ENCODE data around the gene DAPK1.
A peak's percentile ranks its signal among the peaks of the same experiment; 100 is the strongest.
"Not testable (repeated sequence)": the region's sequence is repeated elsewhere in the genome, so short reads cannot be mapped to it uniquely, and the experiment has no call there.

The DAPK1 gene

DNA sequence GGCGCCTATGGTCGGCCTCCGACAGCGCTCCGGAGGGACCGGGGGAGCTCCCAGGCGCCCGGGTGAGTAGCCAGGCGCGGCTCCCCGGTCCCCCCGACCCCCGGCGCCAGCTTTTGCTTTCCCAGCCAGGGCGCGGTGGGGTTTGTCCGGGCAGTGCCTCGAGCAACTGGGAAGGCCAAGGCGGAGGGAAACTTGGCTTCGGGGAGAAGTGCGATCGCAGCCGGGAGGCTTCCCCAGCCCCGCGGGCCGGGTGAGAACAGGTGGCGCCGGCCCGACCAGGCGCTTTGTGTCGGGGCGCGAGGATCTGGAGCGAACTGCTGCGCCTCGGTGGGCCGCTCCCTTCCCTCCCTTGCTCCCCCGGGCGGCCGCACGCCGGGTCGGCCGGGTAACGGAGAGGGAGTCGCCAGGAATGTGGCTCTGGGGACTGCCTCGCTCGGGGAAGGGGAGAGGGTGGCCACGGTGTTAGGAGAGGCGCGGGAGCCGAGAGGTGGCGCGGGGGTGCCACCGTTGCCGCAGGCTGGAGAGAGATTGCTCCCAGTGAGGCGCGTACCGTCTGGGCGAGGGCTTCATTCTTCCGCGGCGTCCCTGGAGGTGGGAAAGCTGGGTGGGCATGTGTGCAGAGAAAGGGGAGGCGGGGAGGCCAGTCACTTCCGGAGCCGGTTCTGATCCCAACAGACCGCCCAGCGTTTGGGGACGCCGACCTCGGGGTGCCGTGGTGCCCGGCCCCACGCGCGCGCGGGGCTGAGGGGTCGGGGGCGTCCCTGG is 561 bp downstream of the DAPK1 start:
- DNase-seq (ENCODE audit: low spot score): peak; percentile 70

GRCh38 chr9:87498811-87499360 is 1.2 kb downstream of the DAPK1 start:
- peak; percentile 37 for DNase-seq (ENCODE audit: low spot score)

DNA sequence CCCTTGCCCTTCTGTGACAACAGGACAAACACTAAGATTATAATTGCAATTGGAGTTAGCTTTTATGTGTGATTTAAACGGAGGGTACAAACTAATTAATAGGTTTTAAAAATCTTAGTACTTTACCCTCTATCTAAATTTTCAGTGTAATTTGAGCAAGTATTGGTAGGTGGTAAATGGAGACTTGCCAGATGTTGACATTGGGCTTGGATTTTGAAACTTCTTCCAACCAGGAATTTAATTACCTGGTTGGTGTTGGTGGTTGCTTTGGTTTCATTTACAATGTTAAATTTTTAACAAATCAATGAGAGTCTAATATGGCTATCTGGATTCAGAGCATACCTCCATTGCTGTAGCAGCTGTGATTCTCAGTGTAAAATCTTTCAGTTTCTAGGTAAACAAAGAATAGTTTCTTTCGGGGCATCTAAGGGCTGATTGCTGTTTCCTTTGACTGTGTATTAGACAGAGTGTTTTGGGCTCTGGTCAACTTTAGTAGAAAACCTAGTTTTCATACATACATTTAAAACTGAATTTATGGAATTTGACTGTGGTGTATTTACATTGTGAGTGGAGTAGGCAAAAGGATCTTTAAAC is 1.9 kb downstream of the DAPK1 start:
- no peak for DNase-seq (ENCODE audit: low spot score)

- peak; percentile 37 for DNase-seq (ENCODE audit: low spot score)
Measured at GRCh38 chr9:87500491-87501270, 3.0 kb downstream of the DAPK1 start.

DNA sequence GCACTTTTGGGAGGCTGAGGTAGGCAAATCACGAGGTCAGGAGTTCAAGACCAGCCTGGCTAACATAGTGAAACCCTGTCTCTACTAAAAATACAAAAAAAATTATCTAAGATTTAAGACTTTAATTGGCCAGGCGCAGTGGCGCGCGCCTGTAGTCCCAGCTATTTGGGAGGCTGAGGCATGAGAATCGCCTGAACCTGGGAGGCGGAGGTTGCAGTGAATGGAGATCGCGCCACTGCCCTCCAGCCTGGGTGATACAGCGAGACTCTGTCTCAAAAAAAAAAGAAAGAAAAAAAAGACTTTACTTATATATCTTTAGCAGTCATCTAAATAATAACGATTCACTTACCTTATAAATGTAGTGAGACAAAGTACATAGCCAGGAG is 3.6 kb downstream of the DAPK1 start:
- not testable (repeated sequence) for DNase-seq (ENCODE audit: low spot score)

DNA sequence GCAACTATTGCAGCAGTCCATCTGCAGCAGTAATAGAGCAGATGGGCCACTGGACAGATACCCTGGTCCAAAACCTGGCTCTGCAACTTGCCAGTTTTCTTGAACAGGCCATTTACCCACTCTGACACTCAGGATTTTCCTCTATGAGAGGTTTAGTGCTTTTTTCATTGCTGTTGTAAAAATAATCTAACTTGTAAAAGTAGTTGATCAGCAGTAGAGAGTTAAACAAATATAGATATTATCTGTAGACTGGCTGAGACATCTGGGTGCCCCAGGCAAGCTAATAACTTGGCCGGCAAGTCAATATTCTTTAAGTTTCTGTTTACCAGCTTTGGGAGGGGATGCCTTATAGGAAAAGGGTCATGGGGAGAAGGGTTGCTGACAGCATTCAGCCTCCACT is 4.1 kb downstream of the DAPK1 start:
- DNase-seq (ENCODE audit: low spot score): no peak

DNA sequence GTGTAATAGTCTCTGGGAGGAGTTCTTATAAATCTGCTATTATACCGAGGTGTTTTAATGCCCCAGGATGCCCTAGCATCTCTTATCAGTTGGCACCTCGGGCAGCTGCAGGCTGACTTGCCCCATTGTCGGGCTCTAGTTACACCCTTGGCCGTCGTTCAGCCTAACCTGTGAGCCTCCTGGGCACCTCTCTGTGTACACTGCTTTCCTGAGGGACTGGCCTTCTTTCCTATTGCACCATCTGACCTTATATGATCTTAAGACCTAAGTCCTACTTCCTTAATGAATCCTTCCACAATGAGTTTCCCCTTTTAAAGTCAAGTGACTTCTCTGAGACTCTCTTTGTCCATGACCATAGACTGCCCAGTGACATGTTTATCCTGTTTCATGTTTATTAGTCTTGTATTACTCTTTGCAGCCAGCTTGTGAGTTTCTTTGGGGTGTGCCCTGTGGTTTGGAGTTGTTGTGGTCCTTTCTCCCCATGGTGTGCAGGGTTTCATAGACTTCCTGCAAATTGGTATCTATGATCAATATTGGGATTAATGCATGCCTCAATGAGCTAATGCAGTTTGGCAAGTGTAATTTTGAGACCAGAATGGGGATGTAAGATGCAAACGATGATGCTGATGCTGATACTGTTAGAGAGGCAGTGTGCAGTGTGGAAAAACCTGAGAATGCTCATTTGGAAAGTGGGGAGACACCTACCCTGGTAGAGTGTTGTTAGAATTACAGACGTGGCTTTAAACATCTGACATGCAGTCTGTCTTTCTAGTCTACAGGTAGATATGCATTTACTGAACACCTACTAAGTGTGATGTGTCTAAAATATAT is 4.9 kb downstream of the DAPK1 start:
- DNase-seq (ENCODE audit: low spot score): no peak

GRCh38 chr9:87503430-87503829 is 5.8 kb downstream of the DAPK1 start:
- no peak for DNase-seq (ENCODE audit: low spot score)

GRCh38 chr9:87503927-87504326 is 6.3 kb downstream of the DAPK1 start:
- DNase-seq (ENCODE audit: low spot score): no peak

- no peak for DNase-seq (ENCODE audit: low spot score)
Measured at GRCh38 chr9:87504938-87505337, 7.3 kb downstream of the DAPK1 start.

GRCh38 chr9:87505869-87506678 is 8.4 kb downstream of the DAPK1 start:
- DNase-seq (ENCODE audit: low spot score): peak; percentile 75

GRCh38 chr9:87507576-87507975 is 9.9 kb downstream of the DAPK1 start:
- DNase-seq (ENCODE audit: low spot score): no peak

DNA sequence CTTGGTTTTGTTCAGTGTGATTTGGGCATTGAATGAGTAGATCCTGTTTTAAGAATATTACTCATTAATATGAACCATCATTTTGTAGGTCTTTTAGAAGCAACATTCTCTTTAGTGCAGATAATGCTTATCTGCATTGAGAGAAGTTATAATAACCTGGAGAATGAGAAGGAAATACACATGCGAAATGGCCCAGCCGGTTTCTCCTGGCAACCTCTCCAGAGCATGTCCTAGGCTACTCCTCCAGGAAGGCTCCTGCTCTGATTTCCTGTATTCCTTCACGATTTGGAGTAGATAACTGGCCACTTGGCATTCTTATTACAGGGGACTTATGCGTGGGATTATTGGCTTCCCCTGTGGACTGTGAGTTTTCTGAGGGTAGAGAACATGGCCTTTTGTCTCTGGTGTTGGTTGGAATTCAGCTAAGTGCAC is 12.6 kb downstream of the DAPK1 start:
- DNase-seq (ENCODE audit: low spot score): no peak

DNA sequence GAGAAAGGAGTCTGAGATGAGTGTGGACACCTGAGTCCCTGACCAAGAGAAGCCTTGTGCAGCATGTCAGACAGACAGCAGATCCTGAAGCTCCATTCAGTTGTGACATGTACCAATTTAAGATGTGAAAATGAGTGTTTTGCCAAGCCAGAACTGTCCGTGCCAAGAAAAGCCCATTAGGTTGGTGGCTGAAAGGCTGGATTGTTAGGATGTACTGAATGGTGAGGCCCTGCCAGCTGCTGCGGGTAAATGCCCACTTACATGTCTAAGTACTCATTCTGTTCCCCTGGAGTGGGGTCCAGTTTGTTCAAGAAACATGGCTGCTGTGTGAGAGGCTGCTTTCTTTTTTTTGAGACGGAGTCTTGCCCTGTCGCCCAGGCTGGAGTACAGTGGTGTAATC is 14.6 kb downstream of the DAPK1 start:
- DNase-seq (ENCODE audit: low spot score): no peak

DNA sequence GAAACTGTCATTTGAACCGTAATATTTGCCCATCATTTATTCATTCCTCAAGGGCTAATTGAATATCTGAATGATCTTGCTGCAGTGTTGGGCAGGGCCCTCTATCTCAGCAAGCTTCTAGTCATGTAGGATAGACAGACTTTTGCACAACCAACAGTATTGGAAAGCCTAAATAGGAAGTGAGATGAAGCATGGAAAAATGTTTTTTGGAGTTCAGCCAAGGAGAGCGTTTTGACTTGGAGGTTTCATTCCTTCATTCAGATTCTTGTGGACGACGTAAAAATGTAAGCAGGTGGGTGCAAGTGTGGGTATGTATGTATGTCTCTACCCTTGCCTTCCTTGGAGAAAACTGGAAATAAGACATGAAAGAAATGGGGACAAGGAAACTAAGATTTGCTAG is 15.5 kb downstream of the DAPK1 start:
- DNase-seq (ENCODE audit: low spot score): peak; percentile 25

- DNase-seq (ENCODE audit: low spot score): no peak
Measured at GRCh38 chr9:87513880-87514535, 16.3 kb downstream of the DAPK1 start.

DNA sequence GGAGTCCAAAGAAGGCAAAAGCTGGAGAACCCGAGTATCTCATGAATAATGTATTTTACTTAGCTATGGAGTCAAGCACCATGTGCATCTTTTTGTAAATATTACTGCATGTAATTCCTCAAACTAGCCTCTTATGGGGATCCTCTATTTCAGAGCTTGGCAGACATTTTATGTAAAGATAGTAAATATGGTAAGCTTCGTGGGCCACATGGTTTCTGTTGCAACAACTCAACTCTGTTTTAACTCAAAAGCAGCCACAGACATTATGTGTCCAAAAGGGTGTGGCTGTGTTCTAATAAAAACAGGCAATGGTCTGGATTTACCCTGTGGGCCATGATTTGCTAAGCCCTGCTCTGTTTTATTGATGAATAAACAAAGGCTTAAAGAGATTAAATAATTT is 17.3 kb downstream of the DAPK1 start:
- DNase-seq (ENCODE audit: low spot score): no peak

DNA sequence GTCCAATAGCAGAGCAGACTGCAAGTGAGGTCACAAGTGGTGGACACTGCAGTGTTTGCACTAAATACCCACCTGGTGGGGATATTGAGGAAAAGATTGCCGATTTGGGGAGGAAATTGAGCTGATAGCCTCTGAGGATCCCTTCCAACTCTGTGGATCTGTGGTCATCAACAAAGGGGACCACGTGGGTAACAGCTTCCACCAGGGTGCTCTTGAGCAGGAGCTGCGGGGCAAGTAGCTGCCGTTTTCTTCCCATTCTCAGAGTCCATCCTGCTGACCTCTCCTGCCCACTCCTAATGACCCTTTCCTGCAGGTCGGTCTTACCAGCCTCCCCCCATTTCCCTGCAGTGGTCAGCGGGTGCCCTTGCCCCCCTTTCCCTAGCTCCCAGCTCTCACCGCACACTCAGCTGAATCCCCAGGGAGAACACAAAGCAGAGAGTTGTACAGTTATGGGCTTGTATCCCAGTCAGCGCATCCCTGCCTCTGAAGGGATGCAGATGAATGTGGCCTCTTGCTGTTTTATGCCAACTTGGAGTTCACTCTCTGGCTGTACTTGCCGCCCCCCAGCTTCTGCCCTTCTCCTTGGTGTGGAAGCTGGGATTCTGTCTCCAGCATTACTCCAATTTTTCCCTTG is 18.0 kb downstream of the DAPK1 start:
- no peak for DNase-seq (ENCODE audit: low spot score)

DNA sequence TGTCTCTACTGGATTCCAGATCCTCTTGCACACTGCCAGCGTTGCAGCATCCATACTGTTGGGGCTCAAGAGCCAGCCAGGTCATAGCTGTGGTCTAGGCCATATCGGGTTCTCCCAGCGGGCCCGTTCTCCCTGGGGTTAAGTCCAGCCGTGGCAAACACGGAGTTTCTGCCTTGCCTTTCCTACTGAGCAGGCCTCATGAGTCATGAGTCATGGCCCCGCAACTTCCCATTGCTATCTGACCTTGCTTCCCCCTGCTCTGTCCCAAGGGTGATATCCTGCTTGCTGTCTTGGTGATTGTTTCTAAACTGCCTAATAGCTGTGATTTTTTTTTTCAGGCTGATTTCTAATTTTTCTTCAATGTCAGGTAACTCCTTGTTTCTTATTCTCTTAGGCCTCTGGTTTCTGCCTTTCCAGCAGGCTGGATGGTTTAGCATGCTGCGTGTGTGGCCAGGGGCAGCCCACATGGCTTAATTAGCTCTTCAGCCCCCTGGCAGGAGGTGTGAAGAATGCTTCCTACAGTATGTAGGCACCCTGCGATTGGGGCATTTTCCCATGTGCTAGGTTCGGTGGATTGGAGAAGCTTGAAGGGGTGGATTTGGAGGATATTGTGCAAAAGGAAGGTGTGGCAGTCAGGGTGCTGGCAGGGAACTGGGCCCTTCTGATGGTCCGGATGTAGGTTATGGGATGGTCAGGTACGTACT is 18.7 kb downstream of the DAPK1 start:
- peak; percentile 72 for DNase-seq (ENCODE audit: low spot score)
